Bone marrow (tissue), 2 donors: ENCODE measurements around the gene UCN.

Source experiments
- DNase-seq, 2 donors: peaks; one replicate each; lab custom pipeline; 2025; lab: John Stamatoyannopoulos, UW

Gene UCN

GRCh38 chr2:27261241-27261925 lies 46.9 kb downstream of the UCN start:
- no peak for DNase-seq

GRCh38 chr2:27258051-27258450 lies 50.2 kb downstream of the UCN start:
- DNase-seq = no peak
